NOMO-1 (cell line): ENCODE data around the gene TREML2.

ENCODE experiments used
- DNase-seq, 2 experiments: peaks; one replicate each; lab custom pipeline; 2025; ENCODE audit not compliant: unreplicated experiment in 2 of 2; lab: John Stamatoyannopoulos, UW

Gene TREML2

GRCh38 chr6:41179163-41179562, 21.8 kb downstream of the TREML2 start:
- no peak for DNase-seq

GRCh38 chr6:41177695-41178094, 23.3 kb downstream of the TREML2 start:
- DNase-seq, result no peak

- no peak for DNase-seq
Measured at GRCh38 chr6:41177287-41177686, 23.7 kb downstream of the TREML2 start.

- DNase-seq, result no peak
Measured at GRCh38 chr6:41176189-41176588, 24.8 kb downstream of the TREML2 start.

- no peak for DNase-seq
Measured at GRCh38 chr6:41175084-41175483, 25.9 kb downstream of the TREML2 start.

GRCh38 chr6:41174610-41175009, 26.3 kb downstream of the TREML2 start:
- DNase-seq, result peak; percentile 31 to 75

GRCh38 chr6:41171908-41172307, 29.0 kb downstream of the TREML2 start:
- no peak for DNase-seq

GRCh38 chr6:41170547-41171160, 30.3 kb downstream of the TREML2 start:
- no peak for DNase-seq

GRCh38 chr6:41167173-41167963, 33.6 kb downstream of the TREML2 start:
- no peak for DNase-seq

GRCh38 chr6:41164551-41165120, 36.3 kb downstream of the TREML2 start:
- no peak for DNase-seq

GRCh38 chr6:41163419-41163717, 37.6 kb downstream of the TREML2 start:
- no peak for DNase-seq

GRCh38 chr6:41162687-41163418, 38.1 kb downstream of the TREML2 start, which contains the start of gene TREM2:
Gene TREM2, minus strand, starts transcription at chr6:41163116. Its CDS starts 34 bp downstream, at chr6:41163082.
- no peak for DNase-seq

- peak; percentile 17 to 25 for DNase-seq
Measured at GRCh38 chr6:41161851-41162552, 38.9 kb downstream of the TREML2 start.

GRCh38 chr6:41161380-41161779, 39.6 kb downstream of the TREML2 start:
- no peak for DNase-seq

- DNase-seq, result no peak
Measured at GRCh38 chr6:41160933-41161332, 40.0 kb downstream of the TREML2 start.

GRCh38 chr6:41159415-41160082, 41.4 kb downstream of the TREML2 start:
- no peak for DNase-seq

- peak; percentile 25 to 47 for DNase-seq
Measured at GRCh38 chr6:41157323-41157722, 43.6 kb downstream of the TREML2 start.

GRCh38 chr6:41156771-41157170, 44.2 kb downstream of the TREML2 start:
- DNase-seq, result no peak

- DNase-seq, result no peak
Measured at GRCh38 chr6:41156001-41156400, 44.9 kb downstream of the TREML2 start.

- no peak for DNase-seq
Measured at GRCh38 chr6:41155132-41155805, 45.7 kb downstream of the TREML2 start.
